ENCODE measurements around the gene ZNF391. TPM values are rescaled to one million over a fixed set of nuclear protein-coding genes. Genes with fewer than 3 reads are reported as not detected.
"Not testable (repeated sequence)": the region's sequence is repeated elsewhere in the genome, so short reads cannot be mapped to it uniquely, and the experiment has no call there.

ZNF391 gene
- total RNA-seq, result 8.0 TPM

- DNase-seq (ENCODE audit: low spot score), result peak; percentile 62
These were observed at the start of gene ZNF391 for GRCh38 chr6:27388293-27389197. Gene ZNF391, plus strand, starts transcription at chr6:27388759. Its CDS starts 11,612 bp downstream, at chr6:27400371.

GRCh38 chr6:27352850-27353249 lies 35.7 kb upstream of the ZNF391 start:
- DNase-seq (ENCODE audit: low spot score), result no peak

- no peak for DNase-seq (ENCODE audit: low spot score)
These were observed 29.8 kb upstream of the ZNF391 start for GRCh38 chr6:27358786-27359185.

- DNase-seq (ENCODE audit: low spot score), result no peak
These were observed 29.3 kb upstream of the ZNF391 start for GRCh38 chr6:27359231-27359630.

GRCh38 chr6:27368202-27368601 lies 20.4 kb upstream of the ZNF391 start:
- no peak for DNase-seq (ENCODE audit: low spot score)

GRCh38 chr6:27370391-27370790 lies 18.2 kb upstream of the ZNF391 start:
- DNase-seq (ENCODE audit: low spot score), result no peak

GRCh38 chr6:27374824-27375612 lies 13.5 kb upstream of the ZNF391 start:
- peak; percentile 83 for DNase-seq (ENCODE audit: low spot score)

- no peak for DNase-seq (ENCODE audit: low spot score)
These were observed 12.9 kb upstream of the ZNF391 start for GRCh38 chr6:27375613-27376079.

GRCh38 chr6:27378406-27378805 lies 10.2 kb upstream of the ZNF391 start:
- DNase-seq (ENCODE audit: low spot score), result not testable (repeated sequence)

- not testable (repeated sequence) for DNase-seq (ENCODE audit: low spot score)
These were observed 7.6 kb upstream of the ZNF391 start for GRCh38 chr6:27381001-27381400.

GRCh38 chr6:27383011-27383410 lies 5.5 kb upstream of the ZNF391 start:
- DNase-seq (ENCODE audit: low spot score), result no peak

- no peak for DNase-seq (ENCODE audit: low spot score)
These were observed 5.1 kb upstream of the ZNF391 start for GRCh38 chr6:27383481-27383880.

- no peak for DNase-seq (ENCODE audit: low spot score)
These were observed 4.1 kb downstream of the ZNF391 start for GRCh38 chr6:27392623-27393022.

GRCh38 chr6:27394073-27394472 lies 5.5 kb downstream of the ZNF391 start:
- DNase-seq (ENCODE audit: low spot score), result no peak

GRCh38 chr6:27400877-27401642 lies 12.5 kb downstream of the ZNF391 start:
- DNase-seq (ENCODE audit: low spot score), result no peak

GRCh38 chr6:27406085-27406484 lies 17.5 kb downstream of the ZNF391 start:
- DNase-seq (ENCODE audit: low spot score), result no peak

GRCh38 chr6:27407153-27407814 lies 18.7 kb downstream of the ZNF391 start:
- no peak for DNase-seq (ENCODE audit: low spot score)

GRCh38 chr6:27414300-27414699 lies 25.7 kb downstream of the ZNF391 start:
- DNase-seq (ENCODE audit: low spot score), result no peak

- DNase-seq (ENCODE audit: low spot score), result no peak
These were observed 26.4 kb downstream of the ZNF391 start for GRCh38 chr6:27414996-27415395.

- no peak for DNase-seq (ENCODE audit: low spot score)
These were observed 27.3 kb downstream of the ZNF391 start for GRCh38 chr6:27415898-27416297.

GRCh38 chr6:27419363-27419762 lies 30.8 kb downstream of the ZNF391 start:
- DNase-seq (ENCODE audit: low spot score), result no peak

All from ureter (tissue), 1 donor.